Peyer's patch (tissue), 4 donors: ENCODE measurements around the gene MESP1.

Experiments used
- POLR2A ChIP-seq, 2 donors: fragments of 450-650 bp; IDR thresholded peaks; one replicate each; pipeline ENCODE4 v1.5.1; 2017; ENCODE audit warnings: antibody characterized with exemption in 2 of 2, mild to moderate bottlenecking in 2 of 2, moderate library complexity in 2 of 2
- TF ChIP-seq, protein P1 (sequence below), 6 experiments: fragments of 450-650 bp in 4 of 6; fragments of 200-600 bp in 2 of 6; sonication (generic) in 1 of 6; IDR thresholded peaks; one replicate each; pipeline ENCODE4 v1.5.1; 2017 to 2019; ENCODE audit warnings: antibody characterized with exemption in 6 of 6, mild to moderate bottlenecking in 3 of 6, moderate library complexity in 1 of 6

DNA sequence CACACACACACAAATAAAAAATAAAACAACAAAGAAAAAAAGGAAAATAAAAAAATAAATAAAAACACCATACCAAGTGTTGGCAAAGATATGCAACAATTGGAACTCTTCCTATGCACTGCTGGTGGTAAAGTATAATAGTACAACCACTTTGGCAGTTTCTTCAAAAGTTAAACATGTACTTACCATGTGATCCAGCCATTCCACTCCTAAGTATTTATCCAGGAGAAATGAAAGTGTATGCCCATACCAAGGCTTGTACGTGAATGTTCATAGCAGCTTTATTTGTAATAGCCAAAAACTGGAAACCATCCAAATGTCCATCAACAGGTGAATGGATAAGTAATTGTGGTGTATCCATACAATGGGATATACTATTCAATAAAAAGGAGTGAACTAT lies 43.5 kb downstream of the MESP1 start:
- TF ChIP-seq, protein P1, sequence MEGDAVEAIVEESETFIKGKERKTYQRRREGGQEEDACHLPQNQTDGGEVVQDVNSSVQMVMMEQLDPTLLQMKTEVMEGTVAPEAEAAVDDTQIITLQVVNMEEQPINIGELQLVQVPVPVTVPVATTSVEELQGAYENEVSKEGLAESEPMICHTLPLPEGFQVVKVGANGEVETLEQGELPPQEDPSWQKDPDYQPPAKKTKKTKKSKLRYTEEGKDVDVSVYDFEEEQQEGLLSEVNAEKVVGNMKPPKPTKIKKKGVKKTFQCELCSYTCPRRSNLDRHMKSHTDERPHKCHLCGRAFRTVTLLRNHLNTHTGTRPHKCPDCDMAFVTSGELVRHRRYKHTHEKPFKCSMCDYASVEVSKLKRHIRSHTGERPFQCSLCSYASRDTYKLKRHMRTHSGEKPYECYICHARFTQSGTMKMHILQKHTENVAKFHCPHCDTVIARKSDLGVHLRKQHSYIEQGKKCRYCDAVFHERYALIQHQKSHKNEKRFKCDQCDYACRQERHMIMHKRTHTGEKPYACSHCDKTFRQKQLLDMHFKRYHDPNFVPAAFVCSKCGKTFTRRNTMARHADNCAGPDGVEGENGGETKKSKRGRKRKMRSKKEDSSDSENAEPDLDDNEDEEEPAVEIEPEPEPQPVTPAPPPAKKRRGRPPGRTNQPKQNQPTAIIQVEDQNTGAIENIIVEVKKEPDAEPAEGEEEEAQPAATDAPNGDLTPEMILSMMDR (IDR thresholded peaks at IDR 0.05): no peak
- TF ChIP-seq POLR2A (IDR thresholded peaks at IDR 0.05): no peak
